ENCODE data around the gene LEO1. TPM values are rescaled to one million over a fixed set of nuclear protein-coding genes. Genes with fewer than 3 reads are reported as not detected.

The LEO1 gene
- total RNA-seq, 2 donors from 2014 or later, result 9.1 to 10.0 TPM

Other genes with a start within 250 kb of the LEO1 start
- gene LYSMD2, start 234.1 kb downstream of the LEO1 start, total RNA-seq, result 10 to 100 TPM in 1 of 2 donors, 1 to 10 TPM in 1; 8.7 to 10.5 TPM
- gene TMOD2, start 220.2 kb downstream of the LEO1 start, total RNA-seq, result 10 to 100 TPM; 14.8 to 15.3 TPM
- gene TMOD3, start 142.1 kb downstream of the LEO1 start, total RNA-seq, result 10 to 100 TPM; 44.4 to 47.1 TPM
- 10 to 100 TPM; 22.1 to 36.2 TPM for gene MAPK6, start 47.4 kb upstream of the LEO1 start, total RNA-seq
- not detected for gene BCL2L10, start 141.0 kb upstream of the LEO1 start, total RNA-seq
- 10 to 100 TPM; 17.0 to 18.3 TPM for gene GNB5, start 219.6 kb upstream of the LEO1 start, total RNA-seq